Stimulated activated naive CD4-positive, alpha-beta T cell (primary cell): Measurements from ENCODE around the gene SCUBE1.

ENCODE experiments used
- DNase-seq, 6 experiments: peaks; one replicate each; lab custom pipeline; 2025; lab: John Stamatoyannopoulos, UW

Gene SCUBE1

DNA sequence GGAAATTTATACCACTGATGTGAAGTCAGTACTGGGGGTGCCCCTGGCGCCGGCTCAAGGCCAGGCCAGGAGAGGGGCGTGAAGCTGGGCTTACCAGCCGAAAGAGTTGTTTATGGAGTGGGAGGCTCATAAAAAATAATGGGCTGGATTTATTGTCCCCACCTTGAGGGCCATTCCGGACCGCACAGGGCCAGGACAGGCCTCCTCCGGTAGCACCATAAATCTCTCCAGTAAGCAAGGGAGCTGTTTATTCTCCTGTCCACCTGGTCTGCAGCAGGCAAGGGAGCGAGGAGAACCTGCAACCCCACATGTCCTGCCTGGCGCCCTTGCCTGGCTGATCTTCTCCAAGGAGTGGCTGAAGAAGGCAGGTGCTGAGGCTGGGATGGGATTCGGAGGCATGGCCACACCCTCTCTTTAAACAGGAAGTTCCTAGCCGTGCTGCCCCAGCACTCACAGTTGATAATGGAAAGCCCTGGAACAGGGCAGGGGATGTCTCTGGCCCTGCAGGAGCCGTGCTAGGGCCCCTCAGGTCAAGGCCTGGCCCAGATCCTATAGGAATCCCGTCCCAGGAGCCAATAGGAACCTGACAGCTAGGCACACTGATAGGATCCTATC is 65.1 kb downstream of the SCUBE1 start:
- no peak for DNase-seq

DNA sequence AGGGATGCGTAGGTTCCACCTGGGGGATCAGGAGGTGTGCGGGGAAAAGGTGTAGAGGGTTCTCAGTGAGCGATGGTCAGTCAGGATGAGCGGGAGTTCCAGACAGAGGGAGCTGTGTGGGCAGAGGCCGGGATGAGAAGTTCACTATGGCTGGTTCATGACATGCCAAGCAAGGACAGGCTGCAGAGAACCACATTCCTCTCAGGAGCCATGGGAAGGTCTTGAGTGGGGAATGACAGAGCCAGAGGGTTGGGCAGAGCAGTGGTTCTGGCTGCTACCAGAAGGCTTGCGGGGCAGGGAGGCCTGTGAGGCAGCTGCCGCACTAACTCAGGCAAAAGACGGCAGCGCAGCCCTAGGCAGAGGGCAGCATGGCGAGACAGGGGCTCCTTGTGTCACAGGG is 66.1 kb downstream of the SCUBE1 start:
- no peak for DNase-seq

DNA sequence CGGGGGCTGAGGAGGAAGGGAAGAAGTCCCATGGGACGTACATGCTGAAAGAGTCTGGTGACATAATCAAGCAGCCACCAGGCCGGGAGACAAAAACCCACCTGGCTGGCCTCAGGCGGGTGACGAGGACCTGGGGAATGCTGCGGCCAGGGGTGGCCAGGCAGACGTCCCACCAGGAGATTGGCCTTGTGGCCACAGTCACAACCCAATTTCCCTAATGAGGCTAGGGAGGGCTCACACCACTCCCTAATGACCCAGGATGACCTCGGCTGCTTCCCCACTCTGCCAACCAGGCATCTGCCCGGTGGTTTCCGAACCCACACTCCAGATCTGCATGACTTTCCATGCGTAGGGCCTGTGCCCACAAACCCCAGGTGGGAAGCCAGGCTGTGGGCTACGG is 66.9 kb downstream of the SCUBE1 start:
- no peak for DNase-seq

- DNase-seq = no peak
Measured at GRCh38 chr22:43275545-43276317, 67.4 kb downstream of the SCUBE1 start.

- DNase-seq = no peak
Measured at GRCh38 chr22:43274595-43275240, 68.5 kb downstream of the SCUBE1 start.

- peak in 3 of 6 experiments; percentile 7 to 30 (median 17) for DNase-seq
Measured at GRCh38 chr22:43273902-43274484, 69.2 kb downstream of the SCUBE1 start.

DNA sequence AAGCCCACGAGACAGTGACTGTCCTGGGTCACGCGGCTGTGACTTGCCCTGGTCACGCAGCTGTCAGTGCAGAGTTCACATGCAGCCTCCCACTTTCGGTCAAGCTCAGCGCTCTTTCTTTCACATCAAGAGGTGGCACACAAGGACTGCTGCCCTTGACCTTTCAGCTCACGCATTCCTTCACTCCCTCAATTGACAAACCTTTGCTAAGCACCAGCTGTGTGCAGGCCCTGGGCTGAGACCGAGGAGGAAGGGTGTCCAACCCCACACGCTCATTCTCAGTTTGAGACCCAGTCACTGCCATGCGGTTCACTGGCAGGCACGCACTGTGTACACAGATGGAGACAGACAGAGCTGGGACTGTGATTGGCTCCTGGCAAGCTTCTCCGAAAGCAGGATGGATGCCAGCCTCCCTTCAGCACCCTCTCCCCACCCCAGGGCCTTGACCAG is 70.3 kb downstream of the SCUBE1 start:
- no peak for DNase-seq

- no peak for DNase-seq
Measured at GRCh38 chr22:43272301-43272700, 70.9 kb downstream of the SCUBE1 start.

- no peak for DNase-seq
Measured at GRCh38 chr22:43270949-43271348, 72.2 kb downstream of the SCUBE1 start.

- no peak for DNase-seq
Measured at GRCh38 chr22:43270314-43270908, 72.8 kb downstream of the SCUBE1 start.

- DNase-seq = no peak
Measured at GRCh38 chr22:43269646-43270045, 73.5 kb downstream of the SCUBE1 start.

GRCh38 chr22:43269246-43269645 is 73.9 kb downstream of the SCUBE1 start:
- no peak for DNase-seq

- no peak for DNase-seq
Measured at GRCh38 chr22:43267981-43268660, 75.1 kb downstream of the SCUBE1 start.

DNA sequence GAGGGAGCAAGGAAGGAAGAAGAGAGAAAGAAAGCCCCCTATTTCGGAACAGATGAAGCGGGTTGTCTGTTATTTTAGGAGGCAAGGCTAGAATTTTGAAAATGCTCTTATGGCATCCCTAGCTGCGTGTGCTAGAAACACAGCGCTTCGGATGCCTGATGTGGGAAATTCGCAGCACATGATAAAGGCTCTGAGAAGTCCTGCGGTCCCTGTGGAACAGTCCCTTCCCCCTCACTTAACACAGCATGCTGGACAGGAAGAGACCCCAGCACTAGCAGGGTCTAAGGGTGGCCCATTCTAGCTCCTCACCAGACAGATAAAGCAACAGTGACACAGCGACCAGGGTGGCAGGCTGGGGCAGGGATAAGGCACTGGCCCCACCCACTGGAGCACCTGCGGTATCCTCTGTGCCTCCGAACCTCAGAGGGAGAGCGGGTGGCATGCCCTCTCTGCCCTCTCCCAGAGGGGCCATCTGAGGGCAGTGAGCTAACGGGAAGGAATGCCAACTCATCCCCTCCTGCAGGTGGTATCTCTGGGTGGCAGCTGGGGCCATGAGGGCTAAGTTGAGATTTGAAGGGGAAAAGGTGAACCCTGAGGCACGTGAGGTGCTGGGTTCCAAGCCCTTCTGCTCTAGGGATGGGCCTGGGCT is 75.7 kb downstream of the SCUBE1 start:
- DNase-seq = no peak

DNA sequence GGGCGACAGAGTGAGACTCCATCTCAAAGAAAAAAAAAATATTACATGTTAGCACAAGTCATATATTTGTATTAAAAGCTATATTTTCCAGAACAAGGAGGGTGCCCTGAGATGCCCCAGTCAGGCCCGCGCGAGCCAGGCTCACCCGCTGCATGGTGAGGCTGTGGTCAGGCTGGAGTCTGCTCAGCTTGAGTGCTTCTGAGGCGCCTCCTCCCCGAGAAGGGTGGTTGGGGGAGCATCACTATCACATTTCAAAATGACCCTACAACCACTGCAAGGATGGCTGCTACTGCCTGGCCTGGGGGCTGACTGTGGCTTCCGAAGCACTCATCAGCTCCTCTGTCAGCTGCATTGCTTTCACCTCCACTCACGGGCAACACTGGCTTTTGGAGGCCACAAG is 77.1 kb downstream of the SCUBE1 start:
- DNase-seq = no peak

DNA sequence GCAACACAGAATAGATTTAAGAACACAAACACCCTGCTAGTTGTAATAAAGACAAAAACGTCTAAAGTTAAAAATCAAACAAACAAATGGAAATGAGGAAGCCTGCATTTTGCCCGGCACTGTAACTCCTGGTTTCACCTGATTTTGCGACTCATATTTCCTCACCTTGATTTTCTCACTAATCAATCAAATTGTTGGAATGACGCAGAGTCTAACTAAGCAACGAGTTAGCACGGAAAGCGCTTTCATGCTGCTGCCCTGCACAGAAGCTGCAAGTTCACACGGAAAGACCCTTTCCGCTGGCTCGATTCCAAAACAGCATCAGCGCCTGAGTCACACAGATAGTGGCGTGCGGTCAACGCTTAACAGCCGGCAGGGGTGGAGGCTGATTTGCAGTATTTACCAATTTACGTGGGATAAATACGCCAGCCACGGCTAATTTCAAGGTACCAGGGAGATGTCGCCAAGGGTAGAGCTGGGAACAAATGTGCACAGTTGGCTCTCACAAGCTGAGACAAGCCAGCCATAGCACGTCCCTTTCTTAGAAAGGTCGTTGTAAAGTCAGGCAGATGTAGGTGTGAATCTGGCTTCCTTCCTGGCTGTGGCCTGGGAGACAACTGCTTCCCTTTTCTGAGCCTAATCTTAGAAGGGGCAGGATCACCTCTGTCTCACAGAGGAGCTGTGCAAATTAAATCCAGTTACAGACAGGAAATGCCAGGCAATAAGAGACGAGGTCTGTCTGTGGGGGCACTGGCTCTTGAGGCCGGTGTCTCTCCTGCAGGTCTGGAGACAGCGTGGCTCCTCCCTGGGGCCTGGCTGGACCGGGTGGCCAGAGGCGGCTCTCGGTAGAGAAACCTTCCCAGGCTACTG is 79.3 kb downstream of the SCUBE1 start:
- DNase-seq = peak in 5 of 6 experiments; percentile 20 to 50 (median 33)

DNA sequence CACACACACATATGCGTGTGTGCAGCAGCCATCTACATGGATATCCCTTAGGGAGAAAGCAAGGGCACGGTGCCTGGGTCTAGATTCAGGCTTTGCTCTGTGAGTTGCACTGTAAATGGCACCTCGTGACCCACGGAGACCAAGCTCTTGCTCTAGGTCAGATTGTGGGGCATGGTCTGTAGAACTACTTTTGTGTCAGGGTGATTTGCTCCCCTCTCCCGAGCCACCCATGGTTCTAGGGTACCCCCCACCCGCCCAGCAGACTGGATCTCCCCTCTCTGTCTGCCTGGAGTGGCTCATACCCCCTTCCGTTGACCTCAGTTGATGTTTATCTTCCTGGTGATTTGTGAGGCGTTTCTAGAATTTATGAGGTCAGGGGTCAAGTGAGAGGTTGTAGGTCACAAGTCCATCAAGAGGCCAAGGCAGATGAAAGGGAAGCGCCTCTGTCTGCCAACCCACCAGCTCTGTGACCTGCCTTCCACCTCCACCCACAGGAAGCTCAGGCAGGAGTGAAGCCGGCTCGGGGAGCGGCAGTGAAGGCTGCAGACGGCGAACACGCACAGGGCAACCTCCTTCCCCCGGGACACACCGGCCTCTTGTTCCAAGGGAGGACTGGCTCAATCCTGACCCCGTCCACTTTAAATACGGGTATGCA is 80.1 kb downstream of the SCUBE1 start:
- peak in 3 of 6 experiments; percentile 9 to 47 (median 9) for DNase-seq

GRCh38 chr22:43260331-43261231 is 82.6 kb downstream of the SCUBE1 start:
- DNase-seq = no peak

- DNase-seq = no peak
Measured at GRCh38 chr22:43257961-43258360, 85.2 kb downstream of the SCUBE1 start.
